Measurements from ENCODE around the gene KLHL17. TPM values are rescaled to one million over a fixed set of nuclear protein-coding genes. Genes with fewer than 3 reads are reported as not detected.

KLHL17 gene
- total RNA-seq, 1 experiment from 2014 or later = 3.3 TPM

DNA sequence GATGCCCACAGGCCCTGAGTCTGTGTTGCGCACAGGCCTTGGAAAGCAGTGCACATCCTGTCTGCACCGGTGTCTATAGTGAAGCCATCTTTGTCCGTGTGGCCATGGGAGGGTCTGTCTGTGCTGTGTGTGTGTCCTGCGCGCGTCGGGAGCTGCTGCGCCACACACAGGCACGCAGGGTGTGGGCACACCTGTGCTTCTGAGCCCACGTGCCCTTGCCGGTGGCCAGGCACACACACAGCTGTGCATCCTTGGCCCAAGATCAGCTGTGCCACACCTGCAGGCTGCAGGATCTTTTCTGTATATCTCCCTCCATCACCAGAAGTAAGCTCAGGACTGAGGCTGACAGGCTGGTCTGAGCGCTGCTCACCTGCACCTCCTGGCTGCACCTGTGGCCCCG, 39.9 kb upstream of the KLHL17 start:
- in situ Hi-C loops (cut with HindIII; ENCODE audit: low pct_unique_long_range_greater_than_20kb, low sequenced_read_pairs) = no loop called here

GRCh38 chr1:921011-921837, 39.2 kb upstream of the KLHL17 start:
- in situ Hi-C loops (cut with HindIII; ENCODE audit: low pct_unique_long_range_greater_than_20kb, low sequenced_read_pairs) = no loop called here
- DNase-seq (ENCODE audit: low read depth) = peak; percentile 80

More for the DNA sequence above, 39.9 kb upstream of the KLHL17 start:
- no peak for DNase-seq (ENCODE audit: low read depth)

DNA sequence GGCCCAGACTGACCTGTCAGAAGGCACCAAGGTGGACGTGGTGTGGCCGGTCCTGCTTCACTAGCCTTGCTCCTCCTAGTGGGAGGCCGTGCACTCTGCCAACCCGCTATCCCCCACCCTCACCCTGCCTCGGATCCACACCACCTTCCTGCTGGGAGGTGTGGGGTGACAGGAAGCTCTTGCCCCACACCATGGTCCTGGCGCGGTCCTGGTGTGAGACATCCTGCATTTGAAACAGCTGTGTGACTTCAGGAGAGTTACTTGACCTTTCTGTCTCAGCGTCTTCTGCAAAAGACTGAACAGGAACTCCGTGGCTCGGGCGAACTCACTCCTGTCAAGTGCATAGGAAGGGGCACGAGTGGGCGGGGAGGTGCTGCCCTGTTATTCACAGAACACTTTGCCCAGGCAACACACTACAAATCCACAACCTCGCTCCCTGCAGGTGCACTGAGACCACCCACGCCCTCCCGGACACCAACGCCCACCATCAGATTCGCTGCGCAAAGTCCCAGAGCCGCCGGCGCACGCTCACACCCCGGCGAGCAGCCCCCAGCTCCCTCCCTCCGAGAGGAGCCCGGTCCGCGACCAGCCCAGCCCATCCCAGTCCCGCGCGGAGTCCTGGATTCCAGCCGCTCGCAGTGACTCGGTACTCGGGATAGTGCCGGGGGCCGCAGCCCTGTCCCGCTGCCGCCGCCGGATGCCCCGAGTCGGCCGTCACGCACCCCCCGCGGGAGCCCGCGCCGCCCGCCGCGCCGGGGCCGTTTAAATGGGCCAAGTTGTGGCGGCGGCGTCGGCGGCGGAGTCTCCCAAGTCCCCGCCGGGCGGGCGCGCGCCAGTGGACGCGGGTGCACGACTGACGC, 37.0 kb upstream of the KLHL17 start, which contains the start of gene SAMD11:
Gene SAMD11 (plus strand): TSS at position 793 of the 860 bp plus-strand sequence. CDS start 509 bp downstream, outside the sequence.
- DNase-seq (ENCODE audit: low read depth) = peak; percentile 66
- in situ Hi-C loops (cut with HindIII; ENCODE audit: low pct_unique_long_range_greater_than_20kb, low sequenced_read_pairs) = no loop called here

GRCh38 chr1:923991-924655, 36.3 kb upstream of the KLHL17 start:
- in situ Hi-C loops (cut with HindIII; ENCODE audit: low pct_unique_long_range_greater_than_20kb, low sequenced_read_pairs) = no loop called here
- DNase-seq (ENCODE audit: low read depth) = no peak

GRCh38 chr1:924656-925560, 35.5 kb upstream of the KLHL17 start:
- in situ Hi-C loops (cut with HindIII; ENCODE audit: low pct_unique_long_range_greater_than_20kb, low sequenced_read_pairs) = no loop called here
- DNase-seq (ENCODE audit: low read depth) = no peak

DNA sequence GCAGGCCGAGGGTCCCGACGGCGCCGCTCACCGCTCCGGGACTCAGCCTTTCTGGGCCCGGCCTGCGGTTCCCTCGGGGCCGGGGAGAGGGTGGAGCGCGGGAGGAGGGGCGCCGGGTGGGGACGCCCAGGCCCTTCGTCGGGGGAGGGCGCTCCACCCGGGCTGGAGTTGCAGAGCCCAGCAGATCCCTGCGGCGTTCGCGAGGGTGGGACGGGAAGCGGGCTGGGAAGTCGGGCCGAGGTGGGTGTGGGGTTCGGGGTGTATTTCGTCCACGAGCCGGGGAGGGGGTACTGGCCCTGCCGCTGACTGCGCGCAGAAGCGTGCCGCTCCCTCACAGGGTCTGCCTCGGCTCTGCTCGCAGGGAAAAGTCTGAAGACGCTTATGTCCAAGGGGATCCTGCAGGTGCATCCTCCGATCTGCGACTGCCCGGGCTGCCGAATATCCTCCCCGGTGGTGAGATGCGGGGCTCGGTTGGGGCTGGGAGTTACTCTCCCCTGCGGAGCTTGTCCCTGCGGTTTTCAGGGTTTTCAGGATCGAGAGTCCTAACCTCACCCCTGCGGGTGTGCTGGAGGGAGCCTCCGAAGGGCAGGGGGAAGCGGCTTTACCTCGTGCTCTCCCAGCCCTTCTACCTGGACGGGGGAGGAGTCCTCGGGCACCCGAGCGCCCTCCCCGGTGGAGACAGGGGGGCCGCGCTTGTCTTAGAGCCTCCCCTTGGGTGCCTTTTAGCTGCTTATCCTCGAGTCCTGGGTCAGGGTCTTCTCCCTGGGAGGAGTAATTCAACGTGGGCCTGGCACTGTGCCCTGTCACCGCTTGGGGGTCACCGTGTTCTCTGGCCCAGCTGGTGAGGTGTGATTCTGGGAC, 34.6 kb upstream of the KLHL17 start:
- DNase-seq (ENCODE audit: low read depth) = no peak
- in situ Hi-C loops (cut with HindIII; ENCODE audit: low pct_unique_long_range_greater_than_20kb, low sequenced_read_pairs) = no loop called here

DNA sequence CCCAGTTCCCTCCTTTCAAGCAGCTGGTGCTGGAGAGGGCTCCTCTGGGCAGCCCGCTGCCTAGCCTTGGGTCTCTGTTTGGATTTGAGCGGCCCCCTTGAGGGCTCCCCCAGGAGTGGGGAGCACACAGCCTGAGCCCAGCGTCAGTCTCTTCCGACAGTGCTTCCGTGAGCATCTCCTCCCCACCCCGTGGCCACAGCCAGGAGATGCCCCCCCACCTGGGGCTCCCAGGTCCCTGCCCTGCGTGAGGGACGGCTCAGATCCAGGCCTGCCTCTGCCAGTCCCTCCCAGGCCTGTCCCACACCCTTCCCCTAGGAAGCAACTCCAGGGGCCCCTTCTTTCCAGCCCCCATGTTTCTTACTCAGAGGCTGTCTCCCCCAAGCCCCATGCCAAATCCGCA, 33.1 kb upstream of the KLHL17 start:
- in situ Hi-C loops (cut with HindIII; ENCODE audit: low pct_unique_long_range_greater_than_20kb, low sequenced_read_pairs) = no loop called here
- DNase-seq (ENCODE audit: low read depth) = no peak

- no peak for DNase-seq (ENCODE audit: low read depth)
- in situ Hi-C loops (cut with HindIII; ENCODE audit: low pct_unique_long_range_greater_than_20kb, low sequenced_read_pairs) = no loop called here
These were observed 32.6 kb upstream of the KLHL17 start for GRCh38 chr1:927748-928147.

- DNase-seq (ENCODE audit: low read depth) = no peak
These were observed 31.3 kb upstream of the KLHL17 start for GRCh38 chr1:928825-929661.

DNA sequence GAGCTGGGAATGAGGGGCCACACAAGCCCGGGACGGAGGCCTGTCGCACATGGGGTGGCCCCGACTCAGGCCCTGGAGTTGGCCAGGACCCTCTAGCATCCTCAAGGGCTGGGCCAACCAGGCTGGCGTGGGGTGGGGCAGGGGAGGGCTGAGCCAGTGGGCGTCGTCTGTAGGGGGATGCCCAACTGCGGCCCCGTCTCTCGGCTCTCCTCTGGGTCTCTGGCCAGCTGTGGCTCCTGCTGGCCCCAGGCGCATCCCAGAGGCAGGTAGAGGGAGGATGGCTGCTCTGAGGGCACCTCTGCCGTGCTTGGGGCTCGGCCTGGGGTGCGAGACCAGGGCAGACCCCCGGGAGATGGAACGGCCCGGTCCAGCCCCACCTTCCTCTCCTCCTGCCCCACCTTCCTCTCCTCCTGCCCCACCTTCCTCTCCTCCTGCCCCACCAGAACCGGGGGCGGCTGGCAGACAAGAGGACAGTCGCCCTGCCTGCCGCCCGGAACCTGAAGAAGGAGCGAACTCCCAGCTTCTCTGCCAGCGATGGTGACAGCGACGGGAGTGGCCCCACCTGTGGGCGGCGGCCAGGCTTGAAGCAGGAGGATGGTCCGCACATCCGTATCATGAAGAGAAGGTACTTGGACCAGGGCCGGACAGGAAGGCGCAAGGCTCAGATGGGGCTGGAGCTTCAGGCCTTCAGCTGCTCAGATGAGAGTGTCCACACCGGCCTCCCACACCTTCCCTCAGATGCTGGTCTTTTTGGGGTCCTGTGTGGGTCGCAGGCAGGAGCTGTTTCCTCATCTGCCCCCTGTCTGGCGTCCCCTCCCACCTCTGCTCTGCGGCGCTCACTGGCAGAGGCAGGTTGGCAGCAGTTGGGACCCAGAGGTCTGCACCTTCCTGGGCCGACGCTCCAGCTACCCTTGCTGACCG, 30.4 kb upstream of the KLHL17 start:
- DNase-seq (ENCODE audit: low read depth) = no peak
- in situ Hi-C loops (cut with HindIII; ENCODE audit: low pct_unique_long_range_greater_than_20kb, low sequenced_read_pairs) = no loop called here

More at GRCh38 chr1:928825-929661, 31.3 kb upstream of the KLHL17 start:
- in situ Hi-C loops (cut with HindIII; ENCODE audit: low pct_unique_long_range_greater_than_20kb, low sequenced_read_pairs) = no loop called here

DNA sequence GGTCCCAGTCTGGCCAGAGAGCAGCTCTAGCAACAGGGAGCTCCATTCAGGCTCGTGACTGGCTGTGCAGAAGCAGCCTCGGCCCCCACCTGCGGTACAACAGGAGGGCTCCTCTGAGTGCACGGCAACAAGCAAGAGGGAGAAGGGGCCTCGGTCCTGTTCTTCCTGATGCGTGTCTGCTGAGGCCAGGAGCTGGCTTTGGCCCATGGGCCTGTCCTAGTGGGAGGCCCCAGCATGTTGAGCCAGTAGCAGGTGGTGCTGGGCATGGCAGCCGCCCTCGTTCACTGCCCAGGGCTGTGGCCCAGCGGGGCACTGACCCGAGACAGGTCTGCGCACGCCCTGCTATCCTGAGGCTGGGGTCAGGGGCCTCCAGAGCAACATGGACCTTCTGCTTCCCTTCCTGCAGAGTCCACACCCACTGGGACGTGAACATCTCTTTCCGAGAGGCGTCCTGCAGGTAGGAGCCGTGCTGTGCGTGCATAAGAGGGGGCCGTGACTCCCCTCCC, 29.7 kb upstream of the KLHL17 start:
- in situ Hi-C loops (cut with HindIII; ENCODE audit: low pct_unique_long_range_greater_than_20kb, low sequenced_read_pairs) = no loop called here

GRCh38 chr1:931380-932172, 28.8 kb upstream of the KLHL17 start:
- in situ Hi-C loops (cut with HindIII; ENCODE audit: low pct_unique_long_range_greater_than_20kb, low sequenced_read_pairs) = no loop called here
- DNase-seq (ENCODE audit: low read depth) = no peak

More for the DNA sequence above, 29.7 kb upstream of the KLHL17 start:
- DNase-seq (ENCODE audit: low read depth) = no peak

DNA sequence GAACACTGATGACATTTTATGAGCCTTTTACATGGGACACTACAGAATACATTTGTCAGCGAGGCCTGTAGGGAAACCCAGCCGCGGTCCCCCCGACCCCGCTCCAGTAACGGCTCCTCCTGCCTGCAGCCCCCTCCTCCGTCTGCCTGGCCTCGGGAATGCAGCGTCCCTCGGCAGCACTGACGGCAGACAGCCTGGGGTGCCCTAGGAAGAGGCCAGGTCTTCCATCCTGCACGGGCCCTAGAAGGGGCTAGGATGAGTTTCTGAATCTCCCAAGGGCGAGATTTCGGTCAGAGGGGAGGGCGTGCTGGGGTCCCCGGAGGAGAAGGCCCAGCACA, 28.2 kb upstream of the KLHL17 start:
- in situ Hi-C loops (cut with HindIII; ENCODE audit: low pct_unique_long_range_greater_than_20kb, low sequenced_read_pairs) = no loop called here
- no peak for DNase-seq (ENCODE audit: low read depth)
